Activated CD8-positive, alpha-beta memory T cell treated with anti-CD3 and anti-CD28 coated beads, Interleukin-2, amount 50 U/mL, for 1 hour (primary cell): ENCODE data around the gene ANXA4.
"Not testable (repeated sequence)": the region's sequence is repeated elsewhere in the genome, so short reads cannot be mapped to it uniquely, and the experiment has no call there.

Experiments used
- DNase-seq: peaks from one replicate; pipeline ENCODE4 v3.0.0-alpha.2; 2020; ENCODE audit errors: extremely low read depth

ANXA4 gene

DNA sequence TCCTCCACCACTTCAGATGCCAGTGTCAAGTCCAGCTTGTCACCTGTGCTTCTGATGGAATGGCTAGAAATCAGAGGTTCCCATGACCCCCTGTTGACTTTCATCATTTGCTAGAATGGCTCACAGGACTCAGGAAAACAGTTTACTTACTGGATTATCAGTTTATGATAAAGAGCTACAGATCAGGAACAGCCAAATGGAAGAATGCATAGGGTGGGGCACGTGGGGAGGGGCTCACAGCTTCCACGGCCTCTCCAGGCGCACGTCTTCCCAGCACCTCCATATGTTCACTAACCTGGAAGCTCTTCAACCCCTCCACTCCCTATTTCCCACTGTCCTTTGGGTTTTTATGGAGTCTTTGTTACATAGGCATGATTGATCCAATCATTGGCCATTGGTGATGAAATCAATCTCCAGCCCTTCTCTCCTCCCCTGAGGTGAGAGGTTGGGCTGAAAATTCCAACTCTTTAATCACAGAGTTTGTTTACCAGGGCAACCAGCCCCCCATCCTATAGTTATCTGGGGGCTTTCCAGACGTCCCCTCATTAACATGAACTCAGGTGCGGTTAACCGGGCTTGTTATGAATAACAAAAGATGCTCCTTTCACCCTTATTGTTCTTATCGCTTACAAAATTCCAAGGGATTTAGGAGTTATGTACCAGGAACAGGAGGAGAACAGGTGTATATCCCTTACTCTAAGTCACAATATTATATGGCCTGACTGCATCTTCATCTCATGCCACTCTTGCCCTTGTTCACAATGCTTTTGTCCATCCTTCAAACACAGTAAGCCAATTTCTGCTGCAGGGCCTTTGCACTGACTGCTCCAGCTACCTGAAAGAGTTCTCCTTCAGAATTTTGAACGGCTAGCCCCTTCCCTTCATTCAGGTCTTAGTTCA, 35.2 kb downstream of the ANXA4 start:
- DNase-seq, result no peak

DNA sequence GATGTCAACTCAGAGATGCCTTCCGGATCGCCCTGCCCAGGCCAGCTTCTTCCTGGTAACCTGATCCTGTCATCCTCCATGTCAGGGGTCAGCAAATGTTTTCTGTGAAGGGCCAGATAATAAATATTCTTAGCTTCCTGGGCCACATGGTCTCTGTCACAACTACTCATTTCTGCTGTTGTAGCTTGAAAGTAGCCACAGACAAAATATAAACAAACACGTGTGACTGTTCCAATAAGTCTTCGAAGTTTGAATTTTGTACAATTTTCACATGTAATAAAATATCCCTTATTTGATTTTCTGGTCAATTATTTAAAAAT, 35.8 kb downstream of the ANXA4 start:
- DNase-seq, result no peak

DNA sequence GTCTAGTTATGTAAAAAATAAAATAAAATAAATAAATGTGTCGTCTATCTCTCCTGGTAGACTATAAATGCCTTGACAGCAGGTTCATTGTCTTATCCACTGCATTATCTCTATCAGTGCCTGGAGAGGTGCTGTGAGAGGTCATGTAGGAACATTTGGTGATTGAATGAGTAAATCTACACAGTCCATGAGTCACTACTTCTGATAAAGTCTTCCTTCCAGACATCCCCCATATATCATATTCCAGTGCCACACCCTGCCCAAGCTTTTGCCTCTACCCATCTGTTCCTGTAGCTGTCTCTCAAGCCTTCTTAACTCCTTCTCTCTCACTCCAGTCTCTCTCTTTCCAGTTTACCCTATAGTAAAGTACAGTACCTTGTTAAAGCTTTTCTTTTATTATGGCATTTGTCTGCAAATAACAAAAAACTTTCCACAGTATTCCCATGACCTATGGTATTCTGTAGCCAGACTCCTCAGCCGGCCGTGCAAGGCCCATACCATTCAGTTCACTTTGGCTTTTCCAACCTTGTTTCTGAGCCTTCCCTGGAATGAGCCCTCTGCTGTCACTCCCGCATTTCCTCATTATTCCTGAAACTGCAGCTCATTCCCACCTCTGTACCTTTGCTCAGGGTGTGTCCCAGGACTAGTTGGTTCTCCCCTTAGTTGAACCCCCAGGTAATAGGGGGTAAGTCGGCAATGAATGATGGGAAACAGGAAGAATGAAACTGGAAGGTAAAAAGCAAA, 37.5 kb downstream of the ANXA4 start:
- no peak for DNase-seq

DNA sequence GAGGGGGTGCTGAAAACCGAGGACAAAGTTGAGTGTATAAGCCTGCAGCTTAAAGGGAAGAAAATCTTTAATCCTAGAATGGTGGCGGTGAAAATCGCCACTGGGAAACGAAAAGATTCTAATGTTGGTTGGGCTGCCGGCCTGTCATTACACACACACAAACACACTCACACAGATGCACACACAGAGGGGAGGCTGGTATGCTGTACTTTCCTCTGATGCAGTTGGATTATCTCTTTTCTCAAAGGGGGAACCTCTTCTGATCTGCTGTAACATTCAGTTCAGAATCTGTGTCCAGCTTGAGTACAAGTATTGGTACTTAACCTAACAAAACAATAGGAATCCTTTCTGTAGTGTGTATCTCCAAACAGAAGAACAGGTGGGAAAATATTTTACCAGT, 39.0 kb downstream of the ANXA4 start:
- no peak for DNase-seq

DNA sequence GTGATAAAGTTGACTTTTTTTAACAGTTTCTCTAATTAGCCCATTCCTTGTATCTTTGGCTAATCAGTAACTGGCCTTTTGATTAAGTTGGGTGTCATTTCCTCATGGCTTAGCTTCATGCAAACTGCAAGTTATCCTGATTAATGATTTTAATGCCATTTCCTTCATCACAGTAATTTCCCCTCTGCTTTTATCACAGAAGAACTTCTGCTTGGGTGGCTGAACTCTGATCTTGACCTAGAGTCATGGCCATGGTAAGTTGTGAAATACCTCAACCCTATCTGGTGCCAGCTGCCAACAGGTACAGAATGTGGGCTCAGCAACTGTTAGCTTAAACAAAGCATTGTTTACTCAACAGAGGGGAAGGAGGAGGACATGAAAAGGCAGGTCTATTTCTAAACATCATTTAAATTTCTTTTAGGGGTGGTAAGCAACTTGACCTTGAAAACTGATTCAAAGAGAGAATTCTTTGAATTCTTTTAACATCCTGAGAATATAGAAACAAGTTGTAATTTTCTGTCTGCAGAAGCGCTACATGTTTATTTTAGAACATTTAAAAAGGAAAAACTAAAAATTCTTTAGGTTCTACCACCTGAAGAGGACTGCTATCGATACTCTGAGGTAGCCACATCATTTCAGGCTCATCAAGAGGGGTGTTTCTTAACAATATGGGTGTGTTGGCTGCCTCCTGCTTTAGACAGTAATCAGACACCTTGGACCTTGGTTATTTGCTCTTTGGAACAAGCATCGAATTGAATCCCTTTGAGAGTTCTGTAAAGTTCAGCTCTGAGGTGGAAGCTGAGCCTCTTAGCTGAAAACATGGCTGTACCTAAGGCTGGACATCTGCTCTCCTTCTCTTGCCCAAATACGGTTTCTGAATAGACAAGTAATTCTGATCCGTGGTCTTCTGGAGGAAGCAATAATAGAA, 39.7 kb downstream of the ANXA4 start:
- DNase-seq, result no peak

DNA sequence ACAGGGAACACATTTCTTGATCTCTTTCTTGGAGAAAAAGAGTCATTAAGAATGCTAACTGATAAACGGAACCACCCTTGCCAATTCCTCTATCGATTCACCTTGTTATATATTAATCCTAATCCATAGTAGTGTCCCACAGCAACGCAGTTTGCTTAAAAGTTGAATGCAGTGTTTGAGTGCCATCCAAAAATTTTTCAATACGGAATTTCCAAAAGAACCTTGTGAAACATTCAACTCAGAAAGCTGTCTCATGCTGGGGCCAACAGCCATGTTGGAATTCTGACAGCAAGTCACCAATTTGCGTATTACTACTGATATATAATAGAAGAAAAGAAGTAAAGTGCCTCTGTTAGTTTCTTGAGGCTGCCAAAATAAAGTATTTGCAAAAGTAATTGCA, 42.3 kb downstream of the ANXA4 start:
- no peak for DNase-seq

DNA sequence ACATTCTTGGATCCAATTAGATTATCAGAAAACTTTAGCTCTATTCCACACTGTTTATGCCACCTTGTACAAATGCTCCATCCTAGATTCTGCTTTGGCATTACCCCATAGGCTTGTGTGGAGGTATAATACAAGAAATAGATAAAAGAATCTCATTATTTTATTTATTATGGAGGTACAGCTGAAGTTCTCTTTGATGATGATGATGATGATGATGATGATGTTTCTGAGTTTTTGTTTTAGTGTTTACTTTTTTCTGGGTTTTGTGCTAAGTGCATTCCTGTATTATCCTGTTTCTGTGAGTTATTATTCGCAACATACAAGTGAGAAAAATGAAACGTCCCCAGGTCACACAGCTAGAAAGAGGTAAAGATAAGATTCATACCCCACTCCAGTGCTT, 43.4 kb downstream of the ANXA4 start:
- DNase-seq, result no peak

DNA sequence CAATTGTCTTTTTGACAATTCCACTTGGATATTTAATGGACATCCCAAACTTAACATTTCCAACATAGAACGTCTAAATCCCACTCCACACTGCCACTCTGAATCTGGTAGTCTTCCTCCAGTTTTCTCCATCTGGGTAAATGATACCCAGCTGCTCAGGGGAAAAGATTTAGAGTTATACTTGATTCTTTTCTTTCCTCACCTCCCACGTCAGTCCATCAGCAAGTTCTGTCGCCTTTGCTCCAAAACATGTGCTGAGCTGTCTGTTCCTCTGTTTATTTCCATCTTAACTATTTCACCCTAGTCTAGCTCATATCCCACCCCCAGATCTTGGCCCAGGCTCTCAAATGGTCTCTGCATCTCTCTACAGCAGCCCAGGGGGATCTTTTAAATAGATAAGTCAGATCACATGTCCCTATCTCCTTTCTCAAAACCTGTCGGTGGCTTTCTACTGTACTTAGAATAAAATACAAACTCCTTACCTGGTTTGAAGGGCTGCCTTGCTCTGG, 44.2 kb downstream of the ANXA4 start:
- no peak for DNase-seq

DNA sequence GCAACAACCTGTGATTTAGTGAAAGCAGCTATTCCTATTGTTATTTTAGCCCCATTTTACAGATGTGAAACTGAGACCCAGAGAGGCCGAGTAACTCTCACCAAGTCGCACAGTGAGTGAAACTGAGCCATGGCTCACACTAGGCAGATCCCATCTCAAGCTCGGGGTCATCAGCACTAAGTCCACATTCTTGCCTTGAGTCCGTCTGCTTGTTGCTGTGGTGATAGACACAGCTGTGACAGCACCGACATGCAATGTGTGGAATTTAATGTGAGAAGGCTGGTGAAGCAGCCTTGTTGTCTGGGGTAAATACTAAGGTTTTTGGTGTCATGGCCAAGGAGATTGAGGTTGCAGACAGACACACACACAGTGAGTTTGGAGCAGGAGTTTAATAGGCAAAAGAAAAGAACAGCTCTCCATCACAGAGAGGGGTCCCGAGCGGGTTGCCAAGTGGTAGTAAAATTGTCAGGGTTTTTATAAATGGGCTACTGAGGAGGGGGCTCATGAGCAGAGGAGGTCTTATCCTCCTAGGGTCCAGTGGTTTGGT, 47.3 kb downstream of the ANXA4 start:
- DNase-seq, result no peak

DNA sequence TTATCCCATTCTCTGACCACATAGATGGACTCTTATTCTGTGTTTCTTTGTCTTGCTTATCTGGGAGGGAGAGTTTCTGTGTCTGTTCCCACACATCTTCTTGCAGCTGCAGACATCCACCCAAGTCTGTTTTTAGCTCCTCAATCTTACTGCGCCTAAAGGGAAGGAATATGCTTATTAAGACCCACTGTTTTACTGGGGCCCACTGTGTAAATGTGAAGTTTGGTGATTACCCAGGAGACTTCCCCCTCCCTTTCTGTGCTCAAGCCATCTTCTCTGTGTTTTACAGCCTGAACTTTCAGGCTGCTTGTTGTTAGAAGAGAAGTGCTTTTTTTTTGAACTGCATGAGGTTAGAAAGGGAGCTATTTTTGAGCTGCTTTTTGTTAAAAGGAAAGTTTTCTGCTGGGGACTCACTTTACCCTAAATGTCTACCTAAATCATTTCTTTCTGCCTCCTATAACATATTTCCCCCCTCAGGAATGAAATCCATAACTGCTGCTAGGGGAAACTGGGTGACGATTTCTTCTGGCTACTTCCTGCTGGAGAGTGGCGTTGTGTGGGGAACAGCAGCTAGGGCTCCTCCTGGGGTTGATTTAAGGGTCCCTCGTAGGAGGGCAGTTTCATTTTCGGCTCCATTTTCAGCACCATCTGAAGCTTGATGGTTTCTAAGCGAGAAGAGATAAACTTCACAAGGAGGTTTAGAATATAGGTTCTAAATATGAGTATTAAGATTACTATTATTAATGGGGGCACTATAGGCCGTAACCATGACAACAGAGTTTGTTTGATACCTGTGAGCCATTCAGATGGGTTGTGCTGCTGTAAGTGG, 48.1 kb downstream of the ANXA4 start:
- no peak for DNase-seq

DNA sequence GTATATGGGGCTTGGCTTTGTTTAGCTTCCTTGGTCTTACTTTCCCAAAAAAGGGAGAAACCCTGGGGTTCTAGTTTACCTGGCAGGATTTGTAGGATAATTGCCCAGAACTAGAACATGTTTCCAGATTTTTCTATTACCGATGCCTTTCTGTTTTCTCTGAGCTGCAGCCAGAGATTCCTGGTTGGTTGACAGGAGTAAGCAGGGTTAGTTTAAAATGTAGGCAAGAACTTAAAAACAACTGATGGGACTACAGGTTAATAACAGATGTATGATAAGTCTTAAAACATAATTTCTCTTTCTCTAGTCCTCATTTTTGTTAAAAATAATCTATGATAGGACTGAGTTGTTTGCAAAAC, 48.6 kb downstream of the ANXA4 start:
- no peak for DNase-seq

DNA sequence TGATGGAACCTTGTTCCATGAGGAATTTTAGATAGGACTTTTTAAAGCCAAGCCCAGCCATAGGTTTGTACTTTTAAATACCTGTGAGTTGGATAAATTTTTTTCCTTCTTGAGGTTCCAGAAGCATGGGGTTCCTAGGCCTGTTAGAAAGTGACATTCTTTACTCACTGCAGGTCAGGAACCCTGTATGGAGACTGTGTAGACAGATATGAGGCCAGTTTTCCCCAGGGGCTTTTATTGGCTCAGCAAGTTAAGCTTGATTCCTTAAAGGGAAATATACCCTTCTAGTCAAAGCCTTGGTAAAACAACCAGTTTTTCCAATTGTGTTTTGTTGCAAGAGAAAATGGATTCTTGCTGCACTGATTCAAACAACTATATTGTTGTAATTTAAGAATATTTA, 49.1 kb downstream of the ANXA4 start:
- DNase-seq, result no peak

DNA sequence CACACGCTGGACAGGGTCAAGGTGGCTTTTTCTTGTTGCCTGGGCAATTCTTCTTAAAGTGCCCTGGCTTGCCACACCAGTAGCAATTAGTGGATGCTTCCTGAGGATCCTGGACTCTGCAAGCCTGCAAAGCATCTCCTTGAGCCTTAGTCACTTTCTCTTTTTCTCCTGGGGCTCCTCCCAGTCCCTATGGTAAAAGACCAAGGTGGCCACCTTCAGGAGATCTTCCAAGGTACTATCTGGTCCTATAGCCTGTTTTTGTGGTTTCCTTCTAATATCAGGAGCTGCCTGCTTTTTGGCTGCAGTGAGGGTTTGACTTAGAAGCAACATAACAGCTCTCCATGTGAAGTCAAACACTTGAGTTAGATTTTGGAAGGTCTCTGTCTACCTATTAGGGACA, 54.2 kb downstream of the ANXA4 start:
- no peak for DNase-seq

DNA sequence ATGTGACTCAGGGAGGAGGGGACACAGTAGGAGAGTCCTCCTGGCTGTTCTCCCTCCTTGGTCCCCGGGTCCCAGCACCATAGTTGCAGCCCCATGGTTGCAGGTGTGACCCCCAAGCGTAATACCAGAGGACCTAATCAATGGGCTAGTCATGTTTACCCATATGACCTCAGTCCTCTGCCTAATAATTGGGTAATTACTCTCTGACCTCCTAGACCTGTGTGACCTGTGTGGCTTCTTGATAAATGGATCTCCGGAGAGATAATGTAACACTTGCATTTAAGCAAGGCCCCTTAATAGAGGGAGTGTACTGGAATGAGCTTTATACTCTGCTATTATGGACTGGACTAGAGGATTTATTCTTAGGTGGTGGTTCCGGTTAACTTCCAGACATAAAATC, 55.3 kb downstream of the ANXA4 start:
- DNase-seq, result no peak

DNA sequence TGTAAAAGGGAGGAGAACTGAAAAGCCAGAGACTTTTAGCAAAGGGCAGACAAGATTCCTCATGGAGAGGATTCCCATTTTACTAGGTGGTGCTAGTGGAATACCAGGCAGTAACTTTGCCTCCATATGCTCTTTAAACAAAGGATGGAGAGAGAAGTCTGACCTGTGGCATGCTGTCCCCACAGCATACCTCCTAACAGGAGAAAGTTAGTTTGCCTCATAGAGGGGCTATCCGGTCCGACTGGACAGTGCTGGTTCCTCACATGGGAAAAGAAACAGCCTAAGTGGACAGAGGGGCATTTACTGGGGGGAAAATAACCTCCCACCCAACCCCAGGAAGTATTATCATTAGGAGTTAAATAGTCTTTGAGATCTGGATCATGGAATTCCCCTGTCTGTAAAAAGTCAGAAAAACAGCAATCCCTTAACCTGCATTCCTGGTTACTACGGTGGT, 55.9 kb downstream of the ANXA4 start:
- no peak for DNase-seq

DNA sequence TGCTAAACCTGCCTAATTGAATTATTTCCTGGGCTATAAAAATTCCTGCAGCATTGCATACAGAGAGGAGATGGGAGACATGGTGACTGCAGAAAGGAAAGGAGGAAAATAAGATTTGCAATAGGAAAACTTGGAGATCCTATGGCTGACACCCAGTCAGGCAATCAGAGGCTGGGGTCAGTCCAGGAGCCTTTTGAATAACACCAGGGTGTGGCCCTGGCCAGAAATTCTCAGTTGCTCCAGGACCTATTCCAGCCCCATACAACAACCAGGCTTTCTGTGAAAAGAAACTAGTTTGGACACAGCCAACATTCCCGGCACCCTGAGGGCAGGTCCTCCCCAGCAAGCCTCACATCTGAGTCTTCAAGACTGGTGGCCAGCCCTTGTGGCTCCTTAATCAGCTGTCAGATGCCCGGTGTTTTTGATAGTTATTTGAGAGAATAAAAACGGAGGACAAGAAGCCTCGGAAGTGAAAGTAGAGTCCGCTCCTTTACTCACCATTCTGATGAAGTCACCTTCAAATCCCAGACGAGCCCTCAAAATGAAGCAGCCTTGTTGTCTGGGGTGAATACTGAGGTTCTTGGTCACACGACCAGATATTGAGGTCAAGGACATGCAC, 56.5 kb downstream of the ANXA4 start:
- DNase-seq, result no peak

DNA sequence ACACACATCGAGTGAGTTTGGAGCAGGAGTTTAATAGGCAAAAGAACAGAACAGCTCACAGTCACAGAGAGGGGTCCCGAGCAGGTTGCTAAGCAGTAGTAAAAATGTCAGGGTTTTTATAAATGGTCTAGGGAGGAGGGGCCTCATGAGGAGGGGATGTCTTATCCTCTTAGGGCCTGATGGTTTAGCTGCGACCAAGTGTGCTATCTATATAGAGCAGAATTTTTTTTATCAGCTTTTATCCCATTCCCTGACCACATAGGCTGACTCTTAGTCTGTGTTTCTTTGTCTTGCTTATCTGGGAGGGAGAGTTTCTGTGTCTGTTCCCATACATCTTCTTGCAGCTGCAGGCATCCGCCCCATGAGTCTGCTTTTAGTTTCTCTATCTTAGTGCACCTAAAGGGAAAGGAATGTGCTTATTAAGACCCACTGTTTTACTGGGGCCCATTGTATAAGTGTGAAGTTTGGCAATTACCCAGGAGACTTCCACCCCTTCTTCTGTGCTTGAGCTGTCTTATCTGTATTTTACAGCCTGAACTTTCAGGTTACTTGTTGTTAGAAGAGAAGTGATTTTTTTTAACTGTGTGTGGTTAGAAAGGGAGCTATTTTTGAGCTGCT, 57.1 kb downstream of the ANXA4 start:
- DNase-seq, result no peak

DNA sequence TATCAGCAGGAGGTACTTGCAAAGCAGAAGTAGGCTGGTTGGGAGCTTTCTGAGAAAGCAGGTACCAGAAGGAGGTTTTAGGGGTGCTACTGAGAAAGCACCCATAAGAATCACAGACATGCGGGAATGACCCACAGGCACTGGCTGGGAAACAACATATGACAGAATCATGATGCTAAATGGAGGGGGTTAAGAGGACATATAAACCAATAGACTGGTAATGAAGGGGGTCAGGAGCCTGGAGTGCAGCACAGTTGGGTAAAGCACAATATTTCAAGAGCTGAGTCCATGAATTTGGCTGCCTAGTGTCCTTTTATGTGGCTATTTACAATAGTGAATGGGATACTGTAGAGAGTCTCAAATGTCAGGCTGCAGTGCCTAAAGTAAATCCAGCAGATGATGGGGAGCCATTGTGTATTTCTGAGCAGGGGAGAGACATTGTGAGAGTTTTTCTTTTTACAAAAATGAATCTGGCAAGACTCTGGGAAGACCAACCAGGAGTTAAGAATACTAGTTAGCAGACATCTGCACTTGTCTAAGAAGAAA, 59.9 kb downstream of the ANXA4 start:
- no peak for DNase-seq

DNA sequence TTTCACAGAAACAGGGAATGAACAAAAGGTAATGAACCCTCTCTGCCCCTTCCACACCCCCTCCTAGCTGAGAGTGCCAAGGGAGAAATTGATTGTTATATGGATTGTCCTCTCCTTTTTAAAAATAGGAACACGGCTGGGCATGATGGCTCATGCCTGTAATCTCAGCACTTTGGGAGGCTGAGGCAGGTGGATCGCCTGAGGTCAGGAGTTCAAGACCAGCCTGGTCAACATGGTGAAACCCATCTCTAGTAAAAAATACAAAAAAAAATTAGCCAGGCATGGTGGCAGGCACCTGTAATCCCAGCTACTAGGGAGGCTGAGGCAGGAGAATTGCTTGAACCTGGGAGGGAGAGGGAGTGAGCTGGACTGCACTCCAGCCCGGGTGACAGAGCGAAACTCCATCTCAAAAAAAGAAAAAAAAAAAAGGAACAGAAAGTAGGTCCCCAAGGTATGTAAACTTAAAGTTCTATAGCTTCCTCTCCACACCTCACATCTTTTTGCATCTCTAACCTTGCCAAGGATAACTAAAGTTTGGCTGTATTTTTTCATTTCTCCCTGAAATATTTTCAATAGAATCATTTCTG, 60.9 kb downstream of the ANXA4 start:
- not testable (repeated sequence) for DNase-seq
